ENCODE data around the gene CPA1.

Gene CPA1

DNA sequence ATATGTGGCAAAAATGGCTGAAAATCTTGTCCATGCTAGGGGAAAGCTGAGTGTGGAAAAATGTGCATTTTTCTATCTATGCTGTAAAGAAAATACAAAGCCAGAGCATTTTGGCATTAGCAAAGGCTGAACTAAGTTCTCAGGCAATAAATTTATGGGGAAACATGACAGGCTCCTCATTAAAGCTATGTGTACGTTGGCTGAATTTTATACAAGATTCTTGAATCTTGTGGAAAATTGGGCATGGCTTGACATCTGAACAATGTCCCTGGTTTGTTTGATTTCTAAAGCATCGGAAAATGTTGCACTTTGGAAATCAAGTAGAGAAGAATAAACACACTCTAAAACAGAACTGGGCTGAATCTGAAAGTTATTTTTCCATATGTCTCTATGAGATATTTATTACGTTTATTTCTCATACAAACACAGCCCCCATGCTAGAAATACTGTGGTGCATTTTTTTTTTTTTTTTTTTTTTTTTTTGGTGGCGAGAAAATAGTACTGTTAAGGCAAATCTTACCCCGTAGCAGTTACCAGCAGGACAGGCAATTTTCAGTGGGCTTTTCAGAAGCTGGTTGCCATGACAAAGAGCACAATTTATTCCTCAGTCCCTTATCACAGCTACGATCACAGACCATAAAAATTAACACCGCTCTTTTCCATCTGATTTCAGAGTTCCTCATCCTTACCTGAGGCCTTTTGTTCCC is 16.9 kb downstream of the CPA1 start:
- DNase-seq: no peak

DNA sequence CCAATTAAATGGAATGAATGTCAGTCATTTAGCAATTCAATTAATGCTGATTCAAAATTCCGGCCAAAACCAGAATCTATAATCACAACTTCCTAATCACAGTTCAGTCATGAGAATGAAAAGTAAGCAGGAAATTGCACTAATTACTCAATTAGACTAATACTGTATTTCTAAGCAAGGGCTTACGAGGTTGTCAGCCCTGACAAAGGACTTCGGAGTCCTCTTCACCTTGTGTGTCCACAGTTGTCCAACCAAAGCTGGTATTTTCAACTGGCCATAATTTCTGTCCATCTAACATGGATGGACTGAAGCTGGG is 17.4 kb downstream of the CPA1 start:
- DNase-seq: no peak

DNA sequence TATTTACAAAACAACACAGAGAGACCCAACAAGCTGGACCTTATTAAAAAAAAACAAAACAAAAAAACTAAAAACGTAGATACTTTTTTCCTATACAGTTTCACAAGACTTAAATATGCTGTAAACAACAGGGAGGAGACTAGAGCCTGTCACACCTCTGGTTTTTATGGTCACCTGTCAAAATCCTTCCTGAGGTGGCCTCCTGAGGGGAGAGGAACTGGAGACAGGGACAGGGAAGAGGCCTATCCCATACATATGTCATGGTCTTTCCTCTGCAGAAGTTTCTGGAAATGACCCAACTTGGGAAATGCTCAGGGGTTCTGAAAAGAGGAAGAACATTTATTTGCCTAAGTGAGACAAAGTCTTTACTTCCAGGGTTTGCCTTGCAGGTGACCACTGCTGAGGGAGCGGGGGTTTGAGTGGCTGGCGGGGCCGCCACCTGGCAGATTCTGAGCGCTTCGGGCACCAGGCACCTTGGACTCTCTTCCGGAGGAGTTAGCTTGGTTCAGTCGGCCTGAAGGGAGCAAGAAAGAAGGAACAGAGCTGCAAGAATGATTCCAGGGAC is 18.3 kb downstream of the CPA1 start:
- DNase-seq: no peak

DNA sequence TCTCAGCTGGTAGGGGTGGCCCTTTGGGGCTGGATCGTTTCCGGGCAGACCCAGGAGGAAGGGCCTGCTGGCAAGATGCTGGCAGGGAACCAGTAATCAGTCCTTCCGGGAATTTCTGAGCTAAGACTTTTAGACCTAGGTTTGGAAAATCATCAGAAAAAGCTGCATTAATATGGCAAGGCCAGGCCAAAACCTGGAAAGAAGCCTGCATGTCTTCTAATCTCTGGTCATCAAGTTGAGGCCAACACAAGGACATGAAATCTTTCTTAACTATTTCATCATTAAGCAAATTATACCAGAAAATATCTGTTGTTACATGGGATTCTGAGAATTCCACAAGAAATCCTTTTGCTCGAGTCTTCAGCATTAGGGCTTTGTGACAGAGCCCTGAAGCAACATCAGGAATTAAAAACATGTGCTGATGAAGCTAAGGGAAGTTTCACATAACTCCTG is 19.9 kb downstream of the CPA1 start:
- DNase-seq: no peak

DNA sequence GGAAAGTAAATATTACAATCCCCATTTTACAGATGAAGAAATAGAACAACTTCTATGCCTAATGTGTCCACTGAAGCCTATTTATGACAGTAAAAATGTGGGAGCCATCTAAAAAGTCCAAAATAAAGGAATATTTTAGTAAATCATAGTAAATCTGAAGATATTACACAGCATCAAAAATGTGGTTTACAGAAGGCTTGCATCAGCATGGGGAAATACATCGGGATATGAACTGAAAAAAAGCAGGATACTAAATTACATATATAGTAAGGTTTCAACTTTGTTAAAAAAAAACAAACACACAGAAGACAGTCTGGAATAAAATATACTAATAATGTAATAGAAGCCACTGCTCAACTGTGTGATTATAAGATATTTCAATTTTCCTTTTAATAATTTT is 20.8 kb downstream of the CPA1 start:
- no peak for DNase-seq

DNA sequence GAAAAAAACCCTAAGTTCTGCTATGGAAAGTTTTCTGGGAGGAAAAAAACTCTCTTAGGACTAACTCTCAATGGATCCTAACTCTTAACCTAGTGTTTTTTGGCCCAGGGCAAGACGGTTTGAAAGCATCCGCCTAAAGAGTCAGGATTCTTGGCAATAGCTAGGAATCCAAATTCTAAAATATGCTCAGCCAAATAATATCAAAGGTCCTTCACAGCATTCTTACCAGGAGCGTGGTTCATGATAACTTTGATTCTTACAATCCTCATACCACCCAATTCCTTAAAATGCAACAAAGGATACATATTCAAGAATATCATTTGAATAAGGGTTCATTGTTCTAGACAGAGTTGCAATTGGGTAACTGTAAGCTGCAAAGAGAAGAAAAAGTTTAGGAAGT is 21.3 kb downstream of the CPA1 start:
- no peak for DNase-seq

DNA sequence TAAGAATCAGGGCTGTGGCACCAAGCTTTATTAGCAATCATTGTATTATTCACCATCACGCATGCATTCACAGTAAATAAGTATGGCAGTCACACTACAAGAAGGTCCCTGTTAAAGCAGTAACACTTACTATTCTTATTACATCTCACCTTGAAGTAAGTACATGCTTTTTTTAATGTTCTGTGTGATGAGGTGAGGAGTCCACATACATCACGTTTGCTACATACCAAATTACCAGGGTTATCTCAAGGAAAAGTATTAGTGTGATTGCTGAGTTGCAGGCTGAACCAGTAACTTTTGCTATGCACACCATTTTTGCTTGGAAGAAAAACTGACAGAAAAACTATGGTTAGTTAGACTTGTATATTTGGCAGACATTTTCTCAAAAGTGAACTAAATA is 24.7 kb downstream of the CPA1 start:
- no peak for DNase-seq

DNA sequence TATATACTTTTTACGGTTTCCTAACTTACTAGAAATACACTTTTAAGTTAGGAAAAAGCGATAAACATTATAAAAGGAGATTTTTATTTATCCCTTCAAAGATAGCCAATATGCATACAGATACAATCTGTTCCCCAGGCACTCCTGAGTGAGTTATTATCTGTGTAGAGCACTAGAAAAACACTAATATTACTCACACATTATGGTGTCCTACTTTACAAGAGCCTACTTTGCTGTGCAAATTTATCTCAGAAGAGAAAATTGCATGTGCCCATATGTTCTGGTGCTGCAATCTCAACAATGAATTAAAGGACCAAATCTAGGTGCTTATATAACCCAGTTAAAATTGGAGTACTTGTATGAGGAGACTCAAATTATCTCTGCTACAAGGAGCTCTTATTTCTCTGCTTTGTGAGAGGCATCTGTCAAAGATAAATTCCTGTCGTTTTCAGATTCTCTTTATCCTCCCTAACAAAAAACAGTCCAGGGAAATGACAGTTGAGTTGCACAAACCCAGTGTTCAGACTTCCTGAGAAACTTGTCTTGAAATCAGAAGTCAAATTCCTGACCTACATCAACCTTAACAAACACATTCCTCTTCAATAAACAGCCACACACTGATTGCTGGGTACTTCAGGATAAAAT is 28.9 kb downstream of the CPA1 start:
- DNase-seq: no peak

DNA sequence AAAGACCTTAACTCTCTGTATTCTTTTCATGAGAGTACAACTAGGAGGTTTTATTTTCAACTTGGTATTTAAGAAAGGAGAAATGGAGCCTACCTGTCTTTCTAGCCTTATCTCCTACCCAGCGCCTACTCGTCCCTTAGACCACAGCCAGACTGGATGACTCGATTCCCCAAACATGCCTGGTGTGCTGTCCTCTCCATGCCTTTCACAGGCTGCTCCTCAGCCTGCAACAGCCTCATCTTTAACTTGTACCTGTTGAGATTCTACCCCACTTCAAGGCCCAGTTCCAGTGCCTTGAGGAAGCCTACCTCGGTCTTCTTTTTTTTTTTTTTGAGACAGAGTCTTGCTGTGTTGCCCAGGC is 29.4 kb downstream of the CPA1 start:
- DNase-seq: no peak

DNA sequence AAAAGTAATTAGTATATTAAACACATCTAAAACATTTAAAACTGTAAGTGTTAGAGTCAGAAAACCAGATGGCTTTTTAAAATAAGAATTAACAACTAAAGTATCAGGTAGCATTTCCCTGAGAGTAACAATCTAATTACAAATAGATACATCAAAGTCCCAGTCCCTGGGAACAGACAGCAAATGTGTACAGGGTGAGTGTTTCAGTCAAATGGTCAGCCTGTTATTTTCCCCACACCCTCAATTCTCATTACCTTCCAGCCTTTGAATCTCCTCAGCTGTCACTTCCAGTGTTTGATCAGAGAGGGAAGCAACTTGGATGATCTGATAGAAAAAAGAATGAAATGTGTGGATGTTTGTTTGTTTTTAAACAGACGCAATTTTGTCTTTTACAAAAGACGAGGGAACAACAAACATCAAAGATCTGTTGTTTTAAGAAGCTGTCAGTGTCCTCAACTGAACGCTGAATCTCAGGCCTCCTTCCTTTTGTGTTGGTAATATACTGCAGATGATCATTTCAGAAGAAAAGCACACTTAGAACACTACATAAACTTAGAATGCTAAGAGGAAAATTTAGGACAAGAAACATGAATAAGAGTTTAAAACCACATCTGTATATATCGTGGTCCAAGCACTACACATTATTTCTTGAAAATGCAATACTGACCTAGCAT is 30.7 kb downstream of the CPA1 start:
- DNase-seq: no peak

DNA sequence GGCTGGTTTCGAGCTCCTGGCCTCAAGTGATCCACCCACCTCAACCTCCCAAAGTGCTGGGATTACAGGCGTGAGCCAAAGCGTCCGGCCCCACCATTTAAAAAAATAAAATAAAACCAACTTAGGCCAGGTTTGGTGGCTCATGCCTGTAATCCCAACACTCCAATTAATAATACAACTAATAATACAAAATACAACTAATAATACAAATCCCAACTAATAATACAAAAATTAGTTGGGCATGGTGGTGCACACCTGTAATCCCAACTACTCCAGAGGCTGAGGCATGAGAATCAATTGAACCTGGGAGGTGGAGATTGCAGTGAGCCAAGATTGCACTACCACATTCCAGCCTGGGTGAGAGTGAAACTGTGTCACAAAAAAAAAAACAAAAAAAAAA is 32.9 kb downstream of the CPA1 start:
- no peak for DNase-seq

DNA sequence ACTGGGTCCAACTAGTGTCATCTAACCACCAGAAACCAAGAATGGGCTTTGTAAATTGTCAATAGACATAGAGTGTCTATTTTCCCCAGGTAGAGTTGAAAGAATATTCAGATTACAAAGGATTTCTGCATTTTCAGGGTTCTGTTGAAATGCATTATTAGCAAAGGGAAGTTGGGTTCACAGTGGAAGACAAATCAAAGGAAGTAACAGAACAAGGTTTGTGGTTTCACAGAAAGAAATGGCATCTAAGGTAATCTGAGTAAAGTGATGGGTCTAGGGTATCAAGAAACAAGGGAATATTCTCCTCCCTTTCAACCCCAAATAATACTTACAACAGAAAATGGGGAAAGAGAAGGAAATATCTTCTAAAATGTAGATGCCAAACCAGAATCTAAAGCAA is 34.7 kb downstream of the CPA1 start:
- no peak for DNase-seq

DNA sequence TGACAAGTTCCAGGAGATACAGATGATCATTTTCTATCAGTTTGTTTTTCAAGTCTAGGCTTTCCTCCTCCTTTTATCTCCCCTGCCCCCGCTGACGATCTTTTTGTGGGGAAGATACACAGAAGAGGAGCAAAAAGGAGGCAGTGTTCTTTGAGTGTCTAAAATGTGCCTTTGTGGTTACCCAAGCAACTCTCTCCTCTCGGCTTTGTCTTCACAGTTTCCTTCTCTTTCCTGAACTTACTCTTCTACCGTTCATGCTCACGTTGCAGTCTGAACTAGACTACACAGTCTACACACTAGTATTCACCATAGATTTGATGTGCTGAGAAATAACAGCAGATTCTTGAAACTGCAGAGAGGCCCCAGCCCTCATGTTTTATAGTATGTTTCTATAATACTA is 36.9 kb downstream of the CPA1 start:
- DNase-seq: no peak

DNA sequence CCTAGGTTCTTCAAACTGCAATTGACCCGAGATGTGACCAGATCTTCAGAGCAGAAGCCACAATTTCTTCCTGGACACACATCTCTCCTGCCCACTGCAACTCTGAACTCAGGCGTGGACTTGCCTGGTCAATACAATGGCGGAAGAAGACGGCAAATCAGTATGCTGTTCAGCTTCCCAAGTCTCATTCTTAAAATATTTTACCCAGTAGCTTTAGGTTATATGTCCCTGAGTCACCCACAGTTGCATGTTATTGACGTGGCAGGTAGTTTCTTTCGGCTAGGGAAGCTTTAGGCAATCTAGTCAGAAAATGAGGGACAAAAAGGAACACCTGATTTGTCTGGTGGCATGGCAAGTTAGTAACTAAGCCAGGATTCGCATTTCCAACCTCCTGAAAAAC is 38.0 kb downstream of the CPA1 start:
- DNase-seq: no peak

DNA sequence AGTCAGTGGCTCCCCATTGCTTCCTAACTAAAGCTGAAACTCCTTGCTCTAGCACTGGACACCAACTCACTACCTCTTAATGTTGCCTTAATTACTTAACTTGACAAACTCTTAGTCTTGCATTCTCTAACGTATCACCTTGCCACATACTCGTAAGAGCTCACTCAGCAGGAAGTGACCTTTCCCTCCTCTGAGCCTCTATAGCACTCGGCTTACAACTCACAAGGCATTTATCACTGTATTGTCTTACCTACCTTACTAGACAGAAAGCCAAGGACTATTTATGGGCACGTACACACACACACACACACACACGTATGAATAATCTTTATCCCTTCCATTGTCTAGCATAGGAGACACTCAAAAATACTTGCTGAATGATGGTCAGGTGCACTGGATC is 39.4 kb downstream of the CPA1 start:
- no peak for DNase-seq

DNA sequence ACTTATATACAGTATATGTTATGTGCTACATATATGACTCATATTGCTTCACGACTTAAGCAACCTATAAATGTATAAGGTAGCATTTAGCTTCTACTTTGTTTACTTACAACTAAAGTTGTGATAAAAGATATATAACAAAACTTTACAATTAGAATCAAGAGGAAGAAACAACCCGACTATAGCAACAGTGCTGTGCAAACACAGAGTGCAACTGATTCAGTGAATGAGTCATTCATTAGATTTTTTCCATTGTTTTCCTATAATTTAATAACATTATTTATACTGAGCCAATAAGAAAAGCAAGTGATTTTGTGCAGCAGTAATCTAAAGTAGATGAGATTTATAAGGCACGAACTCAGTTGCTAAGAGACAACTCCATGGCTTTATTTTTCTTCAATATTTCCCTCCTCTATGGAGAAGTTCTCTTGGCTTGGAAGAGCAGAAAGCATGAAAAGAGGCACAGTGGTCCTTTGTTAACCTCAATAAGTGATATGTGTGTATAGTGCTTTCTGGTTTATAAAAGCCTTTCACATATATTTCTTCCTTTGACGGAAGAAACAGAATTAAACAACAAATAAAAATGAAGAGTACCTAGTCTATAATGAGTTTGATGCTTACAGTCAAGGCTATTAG is 40.8 kb downstream of the CPA1 start:
- DNase-seq: no peak

DNA sequence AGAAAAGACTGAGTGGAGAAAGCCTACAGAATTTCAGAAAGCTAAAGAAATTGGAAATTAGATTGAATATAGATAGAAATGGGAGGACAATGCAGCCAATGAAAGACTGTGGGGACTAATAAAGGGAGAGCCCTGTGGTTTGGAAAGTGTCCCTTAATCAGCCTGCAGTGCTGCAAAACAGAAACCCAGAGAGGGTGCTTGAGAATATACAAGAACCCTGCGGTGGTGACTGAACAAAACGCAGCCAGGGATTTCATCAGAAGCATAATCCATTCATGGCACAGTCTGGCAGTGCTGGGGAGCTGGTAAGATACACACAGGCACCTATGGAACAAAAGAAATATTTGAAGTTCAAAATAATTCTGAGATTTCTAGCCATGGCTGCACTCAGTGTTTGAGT is 41.4 kb downstream of the CPA1 start:
- DNase-seq: no peak

DNA sequence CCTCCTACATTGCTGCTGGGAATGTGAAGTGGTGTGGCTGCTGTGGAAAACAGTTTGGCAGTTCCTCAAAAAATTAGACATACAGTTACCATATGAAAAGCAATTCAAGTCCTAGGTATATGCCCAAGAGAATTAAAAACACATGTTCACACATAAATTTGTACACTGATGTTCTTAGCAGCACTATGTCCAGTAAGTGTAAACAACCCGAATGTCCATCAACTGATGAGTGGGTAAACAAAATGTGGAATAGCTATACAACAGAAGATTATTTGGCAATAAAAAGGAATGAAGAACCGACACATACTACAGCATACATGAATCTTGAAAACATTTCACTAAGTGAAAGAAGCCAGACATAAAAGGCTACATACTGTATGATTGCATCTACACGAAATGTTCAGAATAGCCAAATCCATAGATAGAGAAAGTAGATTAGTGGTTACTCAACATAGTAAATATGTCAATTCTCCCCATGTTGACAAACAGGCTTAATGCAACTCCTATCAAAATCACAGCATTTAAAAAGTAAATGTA is 43.3 kb downstream of the CPA1 start:
- no peak for DNase-seq

DNA sequence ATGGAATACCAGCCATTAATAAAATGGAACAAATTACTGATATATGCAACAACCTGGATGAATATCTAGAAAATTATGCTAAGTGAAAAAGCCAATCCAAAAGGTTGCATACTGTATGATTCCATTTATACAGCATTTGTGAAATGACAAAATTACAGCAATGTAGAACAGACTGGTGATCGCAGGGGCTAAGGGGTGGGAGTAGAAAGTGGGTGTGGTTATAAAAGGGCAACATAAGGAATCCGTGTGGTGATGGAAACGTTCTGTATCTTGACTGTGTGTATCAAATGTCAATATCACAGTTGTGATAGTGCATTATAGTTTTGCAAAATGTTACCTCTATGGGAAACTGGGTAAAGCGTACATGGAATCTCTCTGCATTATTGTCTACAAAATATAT is 45.5 kb downstream of the CPA1 start:
- no peak for DNase-seq

DNA sequence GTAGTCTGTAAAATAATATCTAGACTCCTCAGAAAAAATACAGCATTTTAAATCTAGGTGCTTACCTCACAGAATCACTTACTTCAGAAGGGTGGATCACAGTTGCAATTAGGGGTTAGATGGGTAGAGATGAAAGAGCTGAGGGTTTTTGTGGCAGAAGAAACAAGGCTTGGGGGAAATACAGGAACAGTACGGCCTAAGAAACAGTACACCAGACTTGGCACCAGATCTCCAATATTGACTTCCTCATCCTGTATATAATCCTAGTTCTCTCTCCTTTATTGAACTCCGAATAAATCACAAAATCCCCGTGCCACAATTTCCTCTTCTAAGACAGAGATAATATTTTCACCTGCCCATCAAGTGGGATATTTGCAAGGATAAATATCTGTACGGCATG is 46.3 kb downstream of the CPA1 start:
- DNase-seq: no peak

DNA sequence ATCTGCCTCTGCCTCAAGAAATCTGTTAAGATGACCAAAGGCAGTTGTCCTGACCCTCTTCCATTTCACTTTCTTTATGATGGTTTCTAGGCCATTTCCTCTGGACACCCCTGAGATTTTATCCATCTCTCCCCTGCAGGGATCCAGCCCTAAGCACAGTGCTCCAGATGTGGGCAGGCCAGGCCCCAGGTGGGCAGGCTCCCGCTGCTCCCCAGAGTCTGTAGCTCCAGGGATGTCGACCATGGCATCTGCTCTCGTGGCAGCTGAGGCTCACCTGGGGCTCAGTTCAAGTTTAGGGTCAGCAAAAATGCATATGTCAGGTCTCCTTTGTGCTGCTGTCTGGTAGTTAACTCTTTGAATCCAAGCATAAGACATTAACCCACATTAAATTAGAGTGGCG is 48.7 kb downstream of the CPA1 start:
- no peak for DNase-seq

DNA sequence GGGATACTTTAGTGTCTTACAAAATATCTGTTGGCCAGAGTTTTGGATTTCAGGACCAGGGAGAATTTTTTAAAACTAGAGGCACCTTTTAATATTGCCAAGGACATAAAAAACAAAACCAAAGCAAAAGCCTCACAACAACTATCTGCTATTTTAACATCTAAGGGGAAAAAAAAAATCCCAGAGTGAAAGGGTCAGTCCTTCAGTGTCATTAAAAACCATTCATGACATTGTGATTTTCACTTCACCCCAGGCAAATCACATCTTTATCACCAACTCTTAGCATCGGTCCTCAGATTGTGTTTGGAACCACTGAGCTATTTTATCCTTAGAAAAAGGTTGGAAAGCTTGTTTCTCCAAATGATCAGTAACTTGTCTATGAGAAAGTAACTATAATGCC is 49.8 kb downstream of the CPA1 start:
- DNase-seq: no peak

DNA sequence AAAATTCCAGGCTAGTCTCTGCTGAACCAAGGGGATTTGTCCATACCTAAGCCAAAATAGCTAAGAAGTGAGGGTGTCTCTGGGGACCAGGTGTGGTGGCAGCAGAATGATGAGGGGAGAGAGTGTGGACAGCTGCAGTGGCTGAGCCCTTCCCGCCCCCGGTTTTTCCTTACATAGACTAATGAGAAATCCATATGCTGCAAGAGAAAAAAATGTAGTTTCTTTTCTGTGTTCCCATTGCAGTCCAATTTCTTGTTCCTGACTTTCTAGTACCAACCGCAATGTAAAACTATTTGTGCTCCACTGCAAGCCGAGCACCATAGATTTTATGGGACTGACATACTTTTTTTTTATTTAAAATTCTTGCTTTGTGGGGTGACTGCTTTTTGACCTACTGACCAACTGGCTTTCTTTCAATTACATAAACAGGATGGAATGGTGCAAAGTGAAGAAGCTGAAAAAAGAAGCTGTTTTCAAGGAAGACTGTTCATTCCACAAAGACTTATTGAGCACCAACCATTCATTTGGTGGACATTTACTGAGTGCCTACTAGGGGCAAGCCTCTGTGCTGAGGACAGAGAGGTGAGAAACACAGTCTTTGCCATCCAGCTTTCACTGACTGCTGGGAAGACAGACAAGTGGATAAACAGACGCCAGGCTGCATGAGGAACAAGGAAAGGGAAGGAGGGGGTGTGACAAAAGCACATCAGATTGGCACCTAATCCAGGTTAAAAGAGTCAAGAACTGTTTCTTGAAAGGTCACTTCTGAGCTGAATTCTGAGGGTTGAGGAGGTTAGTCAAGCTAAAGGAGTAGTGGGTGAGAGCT is 50.8 kb downstream of the CPA1 start:
- DNase-seq: no peak

Data from activated CD8-positive, alpha-beta memory T cell treated with anti-CD3 and anti-CD28 coated beads, Interleukin-2, amount 50 U/mL, for 4 hours (primary cell).